HepG2 (cell line): Measurements from ENCODE around the gene PLB1. TPM values are rescaled to one million over a fixed set of nuclear protein-coding genes. Genes with fewer than 3 reads are reported as not detected.

ENCODE experiments used
- ARID5B ChIP-seq: IDR thresholded peaks from 2 replicates; pipeline ENCODE4 v1.4.0; 2020; ENCODE audit warnings: mild to moderate bottlenecking, missing genetic modification reagents
- ASH2L ChIP-seq: fragments of 300-600, 200-600 bp; sonication (generic); IDR thresholded peaks from 2 replicates; pipeline ENCODE4 v1.7.0; 2017; ENCODE audit warnings: low read depth, mild to moderate bottlenecking, moderate library complexity, mixed read lengths, low read length; ENCODE audit not compliant: insufficient read length
- GABPA ChIP-seq, 2 experiments: IDR thresholded peaks; 2 replicates each; pipeline ENCODE4 v1.6.1; 2011 to 2016; ENCODE audit warnings: low read depth in 2 of 2, low read length in 1 of 2, missing biosample characterization in 1 of 2, missing genetic modification characterization in 1 of 2
- JUND ChIP-seq: sonication (generic); formaldehyde crosslinking; IDR thresholded peaks from 2 replicates; pipeline ENCODE4 v1.8.0; 2022; ENCODE audit warnings: mild to moderate bottlenecking, missing genetic modification reagents
- KDM3A ChIP-seq: IDR thresholded peaks from 2 replicates; pipeline ENCODE4 v1.6.1; 2018; ENCODE audit warnings: low read depth, missing compliant biosample characterization
- KMT2B ChIP-seq: IDR thresholded peaks from 2 replicates; pipeline ENCODE4 v1.6.1; 2016; ENCODE audit warnings: missing genetic modification reagents, missing compliant biosample characterization
- NR2F1 ChIP-seq, 2 experiments: fragments of 450-650 bp in 1 of 2; formaldehyde crosslinking in 1 of 2; IDR thresholded peaks; 2 replicates each; pipeline versions ENCODE4 v1.5.0 to v1.6.1; 2016 to 2020; ENCODE audit warnings: mild to moderate bottlenecking in 1 of 2, missing compliant biosample characterization in 1 of 2, missing genetic modification reagents in 1 of 2, moderate library complexity in 1 of 2
- RFXANK ChIP-seq: IDR thresholded peaks from 2 replicates; pipeline ENCODE4 v1.6.1; 2016
- SOX5 ChIP-seq: IDR thresholded peaks from 2 replicates; pipeline ENCODE4 v1.6.1; 2016; ENCODE audit warnings: borderline replicate concordance
- ZFY ChIP-seq: sonication (generic); formaldehyde crosslinking; IDR thresholded peaks from 2 replicates; pipeline ENCODE4 v1.4.0; 2020; ENCODE audit warnings: missing genetic modification reagents
- ZNF382 ChIP-seq: sonication (generic); formaldehyde crosslinking; IDR thresholded peaks from 2 replicates; pipeline ENCODE4 v1.5.0; 2020; ENCODE audit warnings: missing genetic modification reagents, mild to moderate bottlenecking, borderline replicate concordance
- ZNF501 ChIP-seq: sonication (generic); formaldehyde crosslinking; IDR thresholded peaks from 2 replicates; pipeline ENCODE4 v1.5.1; 2020; ENCODE audit warnings: mild to moderate bottlenecking, moderate library complexity, missing genetic modification reagents
- ZNF547 ChIP-seq: sonication (generic); formaldehyde crosslinking; IDR thresholded peaks from 2 replicates; pipeline ENCODE4 v1.5.1; 2020; ENCODE audit warnings: mild to moderate bottlenecking, missing genetic modification reagents
- ZNF883 ChIP-seq: sonication (generic); formaldehyde crosslinking; IDR thresholded peaks from 2 replicates; pipeline ENCODE4 v1.5.1; 2020; ENCODE audit warnings: mild to moderate bottlenecking, missing genetic modification reagents; ENCODE audit errors: not compliant biosample characterization
- polyA plus RNA-seq, 8 experiments: library from polyadenylated mRNA; depleted of rRNA in 3 of 8; stranded (reverse) in 7 of 8; unstranded in 1 of 8; fragments of >200 nt; fragmentation: Illumina TruSeq in 4 of 8; extraction: Trizol in 4 of 8; gene quantifications; 2 replicates each; pipeline versions ENCODE4 v1.2.1 to v1.2.3, GENCODE V29; 2011 to 2016; ENCODE audit warnings: low read depth in 4 of 8, missing spikeins in 1 of 8, mixed read lengths in 1 of 8; ENCODE audit not compliant: insufficient read depth in 1 of 8
- total RNA-seq, 5 experiments: library from RNA; depleted of rRNA; stranded (reverse); fragments of >200 nt; fragmentation: Illumina TruSeq; extraction: Trizol; gene quantifications; 2 replicates each; pipeline ENCODE4 v1.2.3, GENCODE V29; 2016; ENCODE audit warnings: low read depth in 1 of 5
- TF ChIP-seq, protein P1 (sequence below): IDR thresholded peaks from 2 replicates; pipeline ENCODE4 v1.6.1; 2012; ENCODE audit warnings: inconsistent platforms
- TF ChIP-seq, protein P2 (sequence below): IDR thresholded peaks from 2 replicates; pipeline ENCODE4 v1.6.1; 2016; ENCODE audit warnings: low read depth, missing genetic modification reagents, missing compliant biosample characterization
- TF ChIP-seq, protein P3 (sequence below): sonication (generic); formaldehyde crosslinking; IDR thresholded peaks from 2 replicates; pipeline ENCODE4 v1.8.0; 2022; ENCODE audit warnings: missing genetic modification reagents, low read depth, mild to moderate bottlenecking, borderline replicate concordance

PLB1 gene
- total and polyA plus RNA-seq, 2 of the 13 experiments (the other 11 are each of a cell fraction or from before 2014, with no cell fraction given): 0.20 to 1.8 TPM

DNA sequence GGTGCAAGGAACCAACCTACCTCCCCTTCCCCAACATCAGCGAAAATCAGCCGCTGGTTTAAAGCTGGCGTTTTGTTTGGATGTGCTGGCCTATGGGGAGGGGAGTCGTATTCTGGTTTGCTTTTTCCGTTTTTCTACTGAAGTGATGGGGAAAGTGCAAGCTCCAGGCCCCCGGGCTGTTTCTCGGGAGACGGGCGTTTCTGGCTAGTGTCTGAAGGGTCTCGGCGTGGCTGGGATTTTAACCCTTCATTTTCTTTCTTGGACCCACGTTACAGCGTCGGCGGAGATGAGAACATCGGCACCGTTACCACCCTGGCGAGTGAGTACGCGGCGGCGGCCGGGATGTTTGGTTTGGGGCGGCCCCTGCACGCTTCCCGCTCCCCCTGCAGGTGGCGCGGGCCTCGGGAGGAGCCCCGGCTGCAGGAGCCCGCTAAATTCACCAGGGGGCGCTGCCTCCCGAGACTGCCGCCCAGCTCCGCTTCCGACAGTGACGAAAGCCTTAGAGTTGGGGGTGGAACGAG, 70.7 kb downstream of the PLB1 start (continued):
- peak; percentile 48 for TF ChIP-seq ARID5B (CRISPR knock-in tag)
- peak; percentile 53; the same call in 1 of the 2 replicates for TF ChIP-seq ZNF501
- TF ChIP-seq, protein P1, sequence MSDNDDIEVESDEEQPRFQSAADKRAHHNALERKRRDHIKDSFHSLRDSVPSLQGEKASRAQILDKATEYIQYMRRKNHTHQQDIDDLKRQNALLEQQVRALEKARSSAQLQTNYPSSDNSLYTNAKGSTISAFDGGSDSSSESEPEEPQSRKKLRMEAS: peak; percentile 76
- TF ChIP-seq ZNF883 (CRISPR knock-in tag): peak; percentile 62
- TF ChIP-seq, protein P2, sequence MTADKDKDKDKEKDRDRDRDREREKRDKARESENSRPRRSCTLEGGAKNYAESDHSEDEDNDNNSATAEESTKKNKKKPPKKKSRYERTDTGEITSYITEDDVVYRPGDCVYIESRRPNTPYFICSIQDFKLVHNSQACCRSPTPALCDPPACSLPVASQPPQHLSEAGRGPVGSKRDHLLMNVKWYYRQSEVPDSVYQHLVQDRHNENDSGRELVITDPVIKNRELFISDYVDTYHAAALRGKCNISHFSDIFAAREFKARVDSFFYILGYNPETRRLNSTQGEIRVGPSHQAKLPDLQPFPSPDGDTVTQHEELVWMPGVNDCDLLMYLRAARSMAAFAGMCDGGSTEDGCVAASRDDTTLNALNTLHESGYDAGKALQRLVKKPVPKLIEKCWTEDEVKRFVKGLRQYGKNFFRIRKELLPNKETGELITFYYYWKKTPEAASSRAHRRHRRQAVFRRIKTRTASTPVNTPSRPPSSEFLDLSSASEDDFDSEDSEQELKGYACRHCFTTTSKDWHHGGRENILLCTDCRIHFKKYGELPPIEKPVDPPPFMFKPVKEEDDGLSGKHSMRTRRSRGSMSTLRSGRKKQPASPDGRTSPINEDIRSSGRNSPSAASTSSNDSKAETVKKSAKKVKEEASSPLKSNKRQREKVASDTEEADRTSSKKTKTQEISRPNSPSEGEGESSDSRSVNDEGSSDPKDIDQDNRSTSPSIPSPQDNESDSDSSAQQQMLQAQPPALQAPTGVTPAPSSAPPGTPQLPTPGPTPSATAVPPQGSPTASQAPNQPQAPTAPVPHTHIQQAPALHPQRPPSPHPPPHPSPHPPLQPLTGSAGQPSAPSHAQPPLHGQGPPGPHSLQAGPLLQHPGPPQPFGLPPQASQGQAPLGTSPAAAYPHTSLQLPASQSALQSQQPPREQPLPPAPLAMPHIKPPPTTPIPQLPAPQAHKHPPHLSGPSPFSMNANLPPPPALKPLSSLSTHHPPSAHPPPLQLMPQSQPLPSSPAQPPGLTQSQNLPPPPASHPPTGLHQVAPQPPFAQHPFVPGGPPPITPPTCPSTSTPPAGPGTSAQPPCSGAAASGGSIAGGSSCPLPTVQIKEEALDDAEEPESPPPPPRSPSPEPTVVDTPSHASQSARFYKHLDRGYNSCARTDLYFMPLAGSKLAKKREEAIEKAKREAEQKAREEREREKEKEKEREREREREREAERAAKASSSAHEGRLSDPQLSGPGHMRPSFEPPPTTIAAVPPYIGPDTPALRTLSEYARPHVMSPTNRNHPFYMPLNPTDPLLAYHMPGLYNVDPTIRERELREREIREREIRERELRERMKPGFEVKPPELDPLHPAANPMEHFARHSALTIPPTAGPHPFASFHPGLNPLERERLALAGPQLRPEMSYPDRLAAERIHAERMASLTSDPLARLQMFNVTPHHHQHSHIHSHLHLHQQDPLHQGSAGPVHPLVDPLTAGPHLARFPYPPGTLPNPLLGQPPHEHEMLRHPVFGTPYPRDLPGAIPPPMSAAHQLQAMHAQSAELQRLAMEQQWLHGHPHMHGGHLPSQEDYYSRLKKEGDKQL: no peak
- TF ChIP-seq ZFY (CRISPR knock-in tag): no peak; the same call in 1 of the 2 replicates
- TF ChIP-seq, protein P3, sequence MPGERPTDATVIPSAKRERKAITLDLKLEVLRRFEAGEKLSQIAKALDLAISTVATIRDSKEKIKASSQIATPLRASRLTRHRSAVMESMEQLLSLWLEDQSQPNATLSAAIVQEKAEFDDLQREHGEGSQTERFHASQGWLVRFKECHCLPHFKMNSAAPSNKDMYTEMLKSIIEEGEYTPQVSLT (CRISPR knock-in tag): no peak
- TF ChIP-seq JUND (CRISPR knock-in tag): no peak
- TF ChIP-seq KMT2B (CRISPR knock-in tag): no peak
- no peak for TF ChIP-seq ASH2L
- no peak for TF ChIP-seq ZNF547 (CRISPR knock-in tag)
- no peak for TF ChIP-seq NR2F1 (CRISPR knock-in tag; IDR thresholded peaks at IDR 0.05)
- no peak; the same call in 1 of the 2 replicates for TF ChIP-seq SOX5
- no peak for TF ChIP-seq RFXANK (CRISPR knock-in tag)
- no peak for TF ChIP-seq GABPA (IDR thresholded peaks at IDR 0.05; ENCODE audit: low read depth, low read length)
- no peak for TF ChIP-seq GABPA (CRISPR knock-in tag; IDR thresholded peaks at IDR 0.05; ENCODE audit: low read depth)
- peak; percentile 76; the same call in 1 of the 2 replicates for TF ChIP-seq KDM3A
- TF ChIP-seq ZNF382: no peak
